GM21737 (cell line): ENCODE data around the gene GRIK4.
"Not testable (repeated sequence)": the region's sequence is repeated elsewhere in the genome, so short reads cannot be mapped to it uniquely, and the experiment has no call there.

Experiments
- ATAC-seq: cut with Tn5 transposase; IDR thresholded peaks from one replicate; pipeline ENCODE4 v1.9.1; 2021; ENCODE audit warnings: mild to moderate bottlenecking, moderate library complexity; ENCODE audit not compliant: unreplicated experiment

GRIK4 gene

GRCh38 chr11:120599816-120600420, 88.4 kb downstream of the GRIK4 start:
- no peak for ATAC-seq

DNA sequence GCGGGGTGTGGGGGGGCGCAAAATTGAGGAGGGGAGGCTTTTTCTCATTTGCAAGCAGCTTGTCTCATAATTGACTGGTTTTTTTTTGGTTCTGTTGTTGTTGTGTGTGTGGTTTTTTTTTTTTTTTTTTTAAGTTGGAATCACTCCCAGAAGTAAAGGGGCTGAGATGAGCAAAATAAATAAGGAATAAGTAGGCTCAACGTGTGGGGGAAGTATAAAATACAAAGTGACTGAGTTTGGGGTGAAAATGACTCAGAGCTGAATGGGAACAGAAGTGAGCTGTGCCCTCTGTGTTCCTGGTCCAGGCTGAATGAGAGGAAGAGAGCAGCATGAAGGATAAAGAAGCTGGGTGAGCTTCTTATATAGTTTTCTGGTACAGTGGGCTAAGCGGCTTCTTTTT, 90.0 kb downstream of the GRIK4 start:
- no peak for ATAC-seq

GRCh38 chr11:120603071-120603470, 91.5 kb downstream of the GRIK4 start:
- no peak for ATAC-seq

DNA sequence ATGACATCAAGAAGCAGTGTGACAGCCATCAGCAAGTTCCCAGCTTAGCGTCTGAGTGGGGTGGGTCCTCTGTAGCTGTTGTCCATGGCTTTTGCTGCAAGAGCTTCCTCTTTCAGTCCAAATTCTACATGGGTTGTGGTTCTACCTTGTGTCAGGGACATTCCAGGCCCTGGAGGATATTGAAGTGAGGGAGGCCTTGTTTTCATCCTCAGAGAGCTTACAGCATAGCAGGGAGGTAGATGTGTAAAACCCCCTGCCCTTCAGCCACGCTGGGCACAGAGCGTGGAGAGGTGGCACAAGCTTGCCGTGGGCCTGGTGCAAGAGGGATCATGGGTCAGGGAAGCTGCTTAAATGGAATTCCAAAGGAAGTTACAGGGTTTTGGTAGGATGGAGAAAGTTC, 93.9 kb downstream of the GRIK4 start:
- ATAC-seq: no peak

DNA sequence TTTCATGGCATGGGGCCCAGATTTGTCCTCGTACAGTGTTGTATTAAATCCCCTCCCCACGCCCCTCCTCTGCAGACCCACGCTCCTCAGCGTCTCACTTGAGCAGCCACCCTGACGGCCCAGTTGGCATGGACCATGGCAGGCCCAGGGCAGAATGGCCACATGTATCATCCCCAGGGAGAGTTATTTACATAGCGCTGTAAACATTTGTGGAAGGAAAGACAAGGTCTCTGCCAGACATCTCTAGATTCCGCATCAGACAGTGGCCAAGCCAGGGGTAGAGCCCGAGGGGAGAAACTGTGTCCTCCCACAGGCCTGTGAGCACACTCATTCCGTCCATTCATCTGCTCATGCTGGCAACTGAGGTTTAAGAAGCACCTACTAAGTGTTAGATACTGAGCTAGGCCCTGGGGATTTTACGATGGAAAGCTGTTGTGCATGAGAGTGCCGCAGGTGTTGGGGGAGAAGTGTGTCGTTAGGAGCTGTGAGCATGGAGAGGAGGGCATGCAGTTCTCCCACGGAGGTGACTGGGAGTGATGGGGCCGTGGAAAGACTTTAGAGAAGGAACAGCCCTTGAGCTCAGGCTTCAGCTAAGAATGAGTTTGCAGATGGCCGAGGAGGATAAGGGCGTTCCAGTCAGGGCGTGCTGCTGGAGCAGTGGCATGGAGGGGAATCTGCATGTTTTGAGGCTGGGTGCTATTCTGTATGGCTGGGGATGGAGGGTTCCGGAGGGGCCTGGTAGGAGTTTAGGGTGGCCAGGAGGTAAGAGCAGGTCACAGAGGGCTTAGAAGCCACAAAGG, 94.9 kb downstream of the GRIK4 start:
- ATAC-seq: no peak

GRCh38 chr11:120608061-120608460, 96.5 kb downstream of the GRIK4 start:
- no peak for ATAC-seq

DNA sequence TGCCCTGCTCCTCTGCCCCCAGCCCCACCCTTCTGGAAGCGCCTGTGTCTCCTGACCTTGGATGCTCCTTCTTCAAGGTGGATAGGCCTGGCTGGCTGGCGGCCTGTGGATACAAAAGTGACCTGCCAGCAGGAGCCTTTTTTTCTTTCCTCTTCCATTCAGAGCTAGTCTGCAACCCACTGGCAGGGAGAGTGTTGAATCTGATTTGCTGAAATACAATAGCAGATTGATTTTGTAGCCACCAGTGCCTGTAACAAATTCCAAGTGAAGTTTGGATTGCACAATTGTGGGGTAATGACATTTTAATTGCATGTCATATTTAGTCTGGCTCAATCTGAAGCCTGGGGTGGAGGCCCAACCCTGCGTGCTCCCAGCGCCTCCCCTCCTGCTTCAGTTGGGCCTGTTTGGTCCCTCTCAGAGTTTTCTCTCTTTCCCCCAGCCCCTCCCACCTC, 97.2 kb downstream of the GRIK4 start:
- no peak for ATAC-seq

GRCh38 chr11:120610111-120610510, 98.6 kb downstream of the GRIK4 start:
- ATAC-seq: no peak

- ATAC-seq: no peak
Observed at GRCh38 chr11:120611581-120611980, 100.0 kb downstream of the GRIK4 start.

DNA sequence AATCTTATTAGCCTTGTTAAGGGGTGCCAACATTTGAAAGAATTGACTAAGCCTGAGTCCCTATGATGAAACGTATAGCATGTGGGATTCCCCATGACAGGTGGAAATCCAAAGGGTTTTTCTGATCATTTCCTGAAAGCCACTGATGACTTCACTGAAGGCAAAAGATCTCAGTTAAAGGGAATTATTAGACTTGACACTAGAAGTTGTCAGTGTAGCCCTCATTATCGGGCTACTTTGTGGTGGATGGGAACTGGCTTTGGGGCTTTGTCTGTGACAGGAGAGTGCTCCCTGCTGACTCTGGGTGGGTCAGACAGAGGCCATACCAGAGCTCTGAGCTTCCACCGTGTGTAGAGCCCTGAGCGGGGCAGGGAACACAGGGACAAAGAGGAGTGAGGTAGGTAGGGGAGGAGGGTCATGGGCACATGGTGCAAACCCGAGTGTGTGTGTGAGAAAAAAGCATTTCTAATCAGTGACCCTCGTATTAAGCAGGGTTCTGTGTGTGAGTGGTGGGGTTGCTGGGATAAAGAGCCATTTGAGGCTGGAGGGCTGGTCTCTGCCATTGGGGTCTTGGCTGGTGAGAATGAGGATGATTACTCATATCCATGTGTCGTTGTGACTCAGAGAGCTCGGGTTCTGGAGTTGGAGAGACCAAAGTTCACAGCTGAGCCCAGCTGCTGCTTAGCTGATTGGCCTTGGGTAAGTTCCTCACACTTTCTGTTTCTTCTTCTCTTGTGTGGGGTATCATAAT, 101.1 kb downstream of the GRIK4 start:
- peak; percentile 77 for ATAC-seq

GRCh38 chr11:120613264-120614226, 102.0 kb downstream of the GRIK4 start:
- ATAC-seq: peak; percentile 80

GRCh38 chr11:120615391-120615790, 103.8 kb downstream of the GRIK4 start:
- ATAC-seq: no peak

- ATAC-seq: no peak
Observed at GRCh38 chr11:120618399-120618798, 106.9 kb downstream of the GRIK4 start.

DNA sequence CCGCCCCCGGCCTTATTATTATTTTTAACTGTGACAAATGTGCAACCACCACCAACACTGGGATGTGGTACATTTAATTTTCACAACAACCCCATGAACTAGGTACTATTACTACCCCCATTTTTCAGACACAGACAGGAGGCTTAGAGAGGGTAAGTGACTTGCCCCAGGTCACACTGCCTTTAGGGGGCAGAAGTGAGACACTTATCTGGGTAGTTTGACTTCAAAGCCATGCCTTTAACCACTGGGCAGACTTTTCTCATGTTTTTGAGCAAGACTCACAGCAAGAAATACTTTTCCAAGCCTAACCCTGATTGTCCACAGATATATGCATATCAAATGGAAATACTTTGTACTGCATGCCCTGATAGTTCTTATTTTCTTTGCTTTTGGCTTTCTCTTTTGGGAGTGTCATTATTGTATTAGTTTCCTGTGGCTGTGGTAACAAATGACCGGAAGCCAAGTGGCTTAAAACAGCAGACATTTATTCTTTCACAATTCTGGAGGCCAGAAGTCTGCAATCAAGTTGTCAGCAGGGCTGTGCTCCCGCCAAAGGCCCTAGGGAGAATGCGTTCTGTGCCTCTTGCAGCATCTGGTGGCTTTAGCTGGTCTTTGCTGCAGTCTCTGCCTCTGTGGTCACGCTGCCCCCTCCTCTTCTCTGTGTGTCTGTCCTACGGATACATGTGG, 110.8 kb downstream of the GRIK4 start:
- peak; percentile 52 for ATAC-seq

DNA sequence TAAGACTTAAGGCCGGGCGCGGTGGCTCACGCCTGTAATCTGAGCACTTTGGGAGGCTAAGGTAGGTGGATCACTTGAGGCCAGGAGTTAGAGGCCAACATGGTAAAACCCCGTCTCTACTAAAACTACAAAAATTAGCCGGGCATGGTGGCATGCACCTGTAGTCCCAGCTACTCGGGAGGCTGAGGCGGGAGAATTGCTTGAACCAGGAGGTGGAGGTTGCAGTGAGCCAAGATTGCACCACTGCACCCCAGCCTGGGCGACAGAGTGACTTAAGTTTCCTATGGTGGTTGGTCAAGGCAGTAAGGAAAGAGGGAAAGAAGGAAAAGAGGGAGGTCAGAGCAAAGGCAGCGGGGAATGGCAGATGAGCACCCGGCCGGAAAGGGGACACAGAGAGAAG, 113.4 kb downstream of the GRIK4 start:
- not testable (repeated sequence) for ATAC-seq

GRCh38 chr11:120625565-120625964, 114.0 kb downstream of the GRIK4 start:
- ATAC-seq: no peak

DNA sequence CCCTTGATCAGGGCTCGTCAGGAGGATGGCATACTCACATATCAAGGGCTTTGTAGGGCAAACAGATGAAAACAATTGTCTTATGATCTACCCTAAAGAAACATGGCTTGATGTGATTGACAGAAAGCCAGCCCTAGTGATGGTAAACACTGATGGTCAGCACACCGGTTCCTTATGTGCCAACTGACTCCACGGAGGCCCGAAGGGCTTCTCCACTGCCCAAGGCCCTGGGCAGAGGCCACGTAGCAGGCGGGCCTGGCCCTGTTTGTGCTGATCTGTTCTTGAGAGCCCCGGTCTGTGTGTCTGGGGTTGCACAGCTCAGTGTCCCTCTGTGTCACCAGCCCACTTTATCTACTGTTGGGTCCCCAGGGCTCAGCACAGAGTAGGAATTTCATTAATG, 115.2 kb downstream of the GRIK4 start:
- ATAC-seq: no peak

GRCh38 chr11:120627327-120628163, 116.0 kb downstream of the GRIK4 start:
- ATAC-seq: no peak

GRCh38 chr11:120629407-120630080, 118.0 kb downstream of the GRIK4 start:
- ATAC-seq: no peak
